Activated CD8-positive, alpha-beta memory T cell treated with anti-CD3 and anti-CD28 coated beads for 48 hours (primary cell): Measurements from ENCODE around the gene RIOK3.
"Not testable (repeated sequence)": the region's sequence is repeated elsewhere in the genome, so short reads cannot be mapped to it uniquely, and the experiment has no call there.

Source experiments
- DNase-seq, 3 experiments: peaks; one replicate each; pipeline ENCODE4 v3.0.0-alpha.2; 2020; ENCODE audit warnings: low read depth in 2 of 3, low spot score in 2 of 3

RIOK3 gene

GRCh38 chr18:23451011-23451410, 2.1 kb upstream of the RIOK3 start:
- no peak for DNase-seq

- no peak for DNase-seq
Observed at GRCh38 chr18:23451491-23451890, 1.6 kb upstream of the RIOK3 start.

GRCh38 chr18:23452347-23452727, 750 bp upstream of the RIOK3 start:
- DNase-seq: no peak

- DNase-seq: no peak
Observed at GRCh38 chr18:23453680-23454058, 582 bp downstream of the RIOK3 start.

- no peak for DNase-seq
Observed at GRCh38 chr18:23456835-23457234, 3.7 kb downstream of the RIOK3 start.

GRCh38 chr18:23458830-23459529, 5.9 kb downstream of the RIOK3 start:
- DNase-seq: no peak

- no peak for DNase-seq
Observed at GRCh38 chr18:23459530-23459921, 6.4 kb downstream of the RIOK3 start.

- no peak for DNase-seq
Observed at GRCh38 chr18:23460285-23461273, 7.5 kb downstream of the RIOK3 start.

GRCh38 chr18:23462876-23463275, 9.8 kb downstream of the RIOK3 start:
- DNase-seq: no peak

GRCh38 chr18:23468753-23469459, 15.8 kb downstream of the RIOK3 start:
- no peak for DNase-seq

- no peak for DNase-seq
Observed at GRCh38 chr18:23470620-23471387, 17.7 kb downstream of the RIOK3 start.

GRCh38 chr18:23471486-23471885, 18.4 kb downstream of the RIOK3 start:
- DNase-seq: no peak

GRCh38 chr18:23479829-23480505, 26.9 kb downstream of the RIOK3 start:
- no peak for DNase-seq

GRCh38 chr18:23484561-23485182, 31.6 kb downstream of the RIOK3 start:
- no peak for DNase-seq

- DNase-seq: no peak
Observed at GRCh38 chr18:23485386-23485785, 32.3 kb downstream of the RIOK3 start.

- no peak for DNase-seq
Observed at GRCh38 chr18:23487738-23488570, 34.9 kb downstream of the RIOK3 start.

- DNase-seq: not testable (repeated sequence)
Observed at GRCh38 chr18:23489586-23489985, 36.5 kb downstream of the RIOK3 start.

GRCh38 chr18:23493654-23494053, 40.6 kb downstream of the RIOK3 start:
- no peak for DNase-seq

- DNase-seq: no peak
Observed at GRCh38 chr18:23494992-23495391, 41.9 kb downstream of the RIOK3 start.
